Spleen (tissue), 11 donors: Measurements from ENCODE around the gene TBC1D22A. TPM values are rescaled to one million over a fixed set of nuclear protein-coding genes. Genes with fewer than 3 reads are reported as not detected.
A peak's percentile ranks its signal among the peaks of the same experiment; 100 is the strongest.

ENCODE experiments used
- DNase-seq: peaks from one replicate; pipeline ENCODE4 v3.0.0-alpha.2; 2020
- H3K27ac ChIP-seq, 8 donors: fragments of 200-600 bp; sonication (generic) in 7 of 8; 1 replicate in 4 of 8; 2 replicates in 4 of 8; pipeline versions ENCODE4 v1.5.0 to v1.8.0; 2016 to 2021; ENCODE audit warnings: inconsistent platforms in 4 of 8, mild to moderate bottlenecking in 4 of 8, moderate library complexity in 1 of 8
- H3K27me3 ChIP-seq, 7 donors: fragments of 200-600 bp; sonication (generic) in 6 of 7; replicated peaks in 1 of 7; 1 replicate in 4 of 7; 2 replicates in 3 of 7; pipeline versions ENCODE4 v1.5.0 to v1.8.0; 2016 to 2021; ENCODE audit warnings: inconsistent platforms in 3 of 7, mild to moderate bottlenecking in 1 of 7
- H3K36me3 ChIP-seq, 6 donors: fragments of 200-600 bp; sonication (generic) in 5 of 6; 1 replicate in 4 of 6; 2 replicates in 2 of 6; pipeline versions ENCODE4 v1.5.0 to v1.8.0; 2016 to 2021; ENCODE audit warnings: inconsistent platforms in 2 of 6
- H3K4me1 ChIP-seq, 6 donors: fragments of 200-600 bp; sonication (generic) in 5 of 6; 1 replicate in 3 of 6; 2 replicates in 3 of 6; pipeline versions ENCODE4 v1.5.0 to v1.8.0; 2016 to 2021; ENCODE audit warnings: inconsistent platforms in 3 of 6
- H3K4me3 ChIP-seq, 8 donors: fragments of 200-600 bp; sonication (generic) in 7 of 8; 1 replicate in 4 of 8; 2 replicates in 4 of 8; pipeline versions ENCODE4 v1.5.0 to v1.8.0; 2016 to 2021; ENCODE audit warnings: inconsistent platforms in 4 of 8, mild to moderate bottlenecking in 4 of 8, moderate library complexity in 2 of 8
- H3K9me3 ChIP-seq, 8 donors: fragments of 200-600 bp; sonication (generic) in 7 of 8; 1 replicate in 4 of 8; 2 replicates in 4 of 8; pipeline versions ENCODE4 v1.5.0 to v1.8.0; 2016 to 2021; ENCODE audit warnings: inconsistent platforms in 4 of 8
- POLR2A ChIP-seq, 3 donors: fragments of 450-650 bp; IDR thresholded peaks; one replicate each; pipeline ENCODE4 v1.5.1; 2017; ENCODE audit warnings: antibody characterized with exemption in 3 of 3, mild to moderate bottlenecking in 1 of 3
- POLR2AphosphoS5 ChIP-seq, 3 donors: sonication (generic); formaldehyde crosslinking; IDR thresholded peaks; one replicate each; pipeline ENCODE4 v1.5.1; 2017; ENCODE audit warnings: antibody characterized with exemption in 3 of 3
- WGBS, 5 donors: extraction: QIAGEN DNeasy Blood & Tissue Kit in 3 of 5; methylation state at CpG; one replicate each; pipeline versions ENCODE4 v1.1.5 to v1.1.7; 2013 to 2018; 5-methylcytosine and 5-hydroxymethylcytosine counted together
- intact Hi-C: fragments of 100-400 bp; cut with DNase I; formaldehyde crosslinking; loops from one replicate; pipeline ENCODE4 v1.15.0; 2023; ENCODE audit warnings: low total_unique reads
- polyA plus RNA-seq, 3 donors: library from polyadenylated mRNA; stranded (reverse); fragments of 200-250 nt; gene quantifications; one replicate each; pipeline ENCODE4 v1.2.1, GENCODE V29; 2013
- total RNA-seq, 7 donors: library from RNA; depleted of rRNA in 3 of 7; stranded (reverse); fragments of >200 nt in 3 of 7; fragmentation: NEBNext Ultra II Directional in 4 of 7; extraction: Animal tissue kit (Norgen Biotek cat#: 25700) in 4 of 7; gene quantifications; one replicate each; pipeline versions ENCODE4 v1.1.0 to v1.2.1, GENCODE V29; 2016 to 2021
- TF ChIP-seq, protein P1 (sequence below), 11 experiments: fragments of 200-600 bp in 7 of 11; fragments of 450-650 bp in 4 of 11; sonication (generic) in 4 of 11; IDR thresholded peaks in 8 of 11; conservative IDR thresholded peaks in 3 of 11; 1 replicate in 7 of 11; 2 replicates in 4 of 11; pipeline versions ENCODE4 v1.4.0 to v1.8.0; 2016 to 2021; ENCODE audit warnings: antibody characterized with exemption in 11 of 11, inconsistent platforms in 4 of 11, mild to moderate bottlenecking in 1 of 11
- donor health status: healthy with polysubstance abuse.
- donor health status: DM: no; HTN: no; CAD: no; lungs with moderate emphysema.
- donor health status: DM: no; HTN: no; CAD: no.
- donor health status: Bipolar disorder and iron deficiency.
- donor health status: healthy.
- donor health status: DM: no; HTN: no; CAD: no.
- donor health status: DM: yes; HTN: yes; CAD: no.

Gene TBC1D22A
- total and polyA plus RNA-seq, 10 donors = 17.2 to 66.9 (median 49.6) TPM

DNA sequence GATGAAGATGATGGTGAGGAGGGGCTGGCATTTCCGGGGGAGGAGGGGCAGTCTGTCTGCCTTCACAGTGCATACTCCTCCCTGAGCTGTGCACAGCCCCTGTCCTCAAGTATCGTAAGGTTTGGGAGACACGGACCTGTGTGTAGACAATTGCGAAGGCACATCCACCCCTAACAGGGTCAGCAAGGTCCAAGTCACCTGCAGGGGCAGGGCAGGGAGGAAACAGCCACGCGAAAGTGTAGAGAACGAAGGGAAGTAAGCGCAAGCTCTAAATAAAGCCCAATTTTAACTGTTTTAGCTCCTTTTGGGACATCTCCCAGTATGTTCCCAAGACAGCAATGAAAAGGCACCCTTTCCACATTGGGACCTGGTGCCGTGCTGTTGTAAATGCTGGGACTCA is 448.2 kb downstream of the TBC1D22A start:
- no peak overlapping the region for H3K4me3 ChIP-seq
- no peak overlapping the region for H3K27ac ChIP-seq
- DNase-seq = peak; percentile 35
- H3K4me1 ChIP-seq = no peaks in the 10 kb centered on the region
- intact Hi-C loops = no loop called here
- 81 to 90% (median 86%) methylated on average over 9 of the region's 9 CpGs for WGBS, 5 donors
- H3K36me3 ChIP-seq = no peaks in the 10 kb centered on the region
- peaks cover 0 to 1% (median 0%) of the 10 kb centered on the region in 7 donors for H3K27me3 ChIP-seq
- H3K9me3 ChIP-seq = no peaks in the 10 kb centered on the region
- TF ChIP-seq POLR2AphosphoS5 (IDR thresholded peaks at IDR 0.05) (no peak), POLR2A (IDR thresholded peaks at IDR 0.05) (no peak)
- TF ChIP-seq, protein P1, sequence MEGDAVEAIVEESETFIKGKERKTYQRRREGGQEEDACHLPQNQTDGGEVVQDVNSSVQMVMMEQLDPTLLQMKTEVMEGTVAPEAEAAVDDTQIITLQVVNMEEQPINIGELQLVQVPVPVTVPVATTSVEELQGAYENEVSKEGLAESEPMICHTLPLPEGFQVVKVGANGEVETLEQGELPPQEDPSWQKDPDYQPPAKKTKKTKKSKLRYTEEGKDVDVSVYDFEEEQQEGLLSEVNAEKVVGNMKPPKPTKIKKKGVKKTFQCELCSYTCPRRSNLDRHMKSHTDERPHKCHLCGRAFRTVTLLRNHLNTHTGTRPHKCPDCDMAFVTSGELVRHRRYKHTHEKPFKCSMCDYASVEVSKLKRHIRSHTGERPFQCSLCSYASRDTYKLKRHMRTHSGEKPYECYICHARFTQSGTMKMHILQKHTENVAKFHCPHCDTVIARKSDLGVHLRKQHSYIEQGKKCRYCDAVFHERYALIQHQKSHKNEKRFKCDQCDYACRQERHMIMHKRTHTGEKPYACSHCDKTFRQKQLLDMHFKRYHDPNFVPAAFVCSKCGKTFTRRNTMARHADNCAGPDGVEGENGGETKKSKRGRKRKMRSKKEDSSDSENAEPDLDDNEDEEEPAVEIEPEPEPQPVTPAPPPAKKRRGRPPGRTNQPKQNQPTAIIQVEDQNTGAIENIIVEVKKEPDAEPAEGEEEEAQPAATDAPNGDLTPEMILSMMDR (IDR thresholded peaks at IDR 0.05 in 8 of 11, conservative IDR thresholded peaks at IDR 0.05 in 3 of 11) = no peak

GRCh38 chr22:47213571-47214230 is 451.3 kb downstream of the TBC1D22A start:
- no peak overlapping the region for H3K4me3 ChIP-seq
- 59 to 70% (median 66%) methylated on average over 16 of the region's 16 CpGs for WGBS, 5 donors
- H3K27ac ChIP-seq = no peak overlapping the region
- TF ChIP-seq, protein P1 (IDR thresholded peaks at IDR 0.05 in 8 of 11, conservative IDR thresholded peaks at IDR 0.05 in 3 of 11) = peak; percentile 36 to 86 (median 78)
- no peak for TF ChIP-seq POLR2A (IDR thresholded peaks at IDR 0.05)
- no peaks in the 10 kb centered on the region for H3K4me1 ChIP-seq
- intact Hi-C loops = no loop called here
- no peaks in the 10 kb centered on the region for H3K9me3 ChIP-seq
- peak; percentile 82 for DNase-seq
- no peaks in the 10 kb centered on the region for H3K27me3 ChIP-seq
- H3K36me3 ChIP-seq = no peaks in the 10 kb centered on the region

- H3K4me1 ChIP-seq = no peaks in the 10 kb centered on the region
- intact Hi-C loops = no loop called here
- H3K4me3 ChIP-seq = no peak overlapping the region
- H3K36me3 ChIP-seq = no peaks in the 10 kb centered on the region
- H3K9me3 ChIP-seq = no peaks in the 10 kb centered on the region
- no peak overlapping the region for H3K27ac ChIP-seq
- TF ChIP-seq, protein P1 (IDR thresholded peaks at IDR 0.05 in 8 of 11, conservative IDR thresholded peaks at IDR 0.05 in 3 of 11) = no peak
- TF ChIP-seq POLR2A (IDR thresholded peaks at IDR 0.05) (no peak), POLR2AphosphoS5 (IDR thresholded peaks at IDR 0.05) (no peak)
- no peaks in the 10 kb centered on the region for H3K27me3 ChIP-seq
- no peak for DNase-seq
- 65 to 84% (median 74%) methylated on average over 5 of the region's 5 CpGs for whole genome bisulfite sequencing, 5 donors
Observed at GRCh38 chr22:47215851-47216250, 453.4 kb downstream of the TBC1D22A start.

DNA sequence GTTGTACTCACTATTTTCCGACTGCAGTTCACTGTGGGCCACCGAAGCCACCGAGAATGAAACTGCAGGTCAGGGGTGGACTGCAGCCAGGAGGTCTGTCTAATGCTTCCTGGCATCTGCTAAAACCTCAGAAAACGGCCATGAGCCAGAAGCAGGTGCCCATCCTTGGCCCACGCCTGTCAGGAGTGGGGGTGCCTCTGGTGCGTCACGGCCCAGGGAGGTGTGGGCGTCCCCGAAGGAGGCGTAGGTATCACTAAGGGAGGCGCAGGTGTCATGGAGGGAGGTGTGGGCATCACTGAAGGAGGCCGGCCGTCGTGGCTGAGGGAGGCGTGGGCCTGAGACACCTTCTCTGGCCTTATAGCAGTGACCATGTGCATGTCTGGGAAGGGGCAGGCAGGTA is 456.2 kb downstream of the TBC1D22A start:
- no peak overlapping the region for H3K4me3 ChIP-seq
- peak; percentile 19 for DNase-seq
- no peaks in the 10 kb centered on the region for H3K4me1 ChIP-seq
- no peak for TF ChIP-seq POLR2AphosphoS5 (IDR thresholded peaks at IDR 0.05)
- TF ChIP-seq, protein P1 (IDR thresholded peaks at IDR 0.05 in 8 of 11, conservative IDR thresholded peaks at IDR 0.05 in 3 of 11) = no peak
- no peak for TF ChIP-seq POLR2A (IDR thresholded peaks at IDR 0.05)
- H3K9me3 ChIP-seq = no peaks in the 10 kb centered on the region
- no peaks in the 10 kb centered on the region for H3K27me3 ChIP-seq
- intact Hi-C loops = no loop called here
- WGBS, 5 donors = 86 to 91% (median 87%) methylated on average over 15 of the region's 15 CpGs
- H3K27ac ChIP-seq = no peak overlapping the region
- H3K36me3 ChIP-seq = no peaks in the 10 kb centered on the region
